ENCODE data around the gene CDKAL1.
A peak's percentile ranks its signal among the peaks of the same experiment; 100 is the strongest.

CDKAL1 gene

DNA sequence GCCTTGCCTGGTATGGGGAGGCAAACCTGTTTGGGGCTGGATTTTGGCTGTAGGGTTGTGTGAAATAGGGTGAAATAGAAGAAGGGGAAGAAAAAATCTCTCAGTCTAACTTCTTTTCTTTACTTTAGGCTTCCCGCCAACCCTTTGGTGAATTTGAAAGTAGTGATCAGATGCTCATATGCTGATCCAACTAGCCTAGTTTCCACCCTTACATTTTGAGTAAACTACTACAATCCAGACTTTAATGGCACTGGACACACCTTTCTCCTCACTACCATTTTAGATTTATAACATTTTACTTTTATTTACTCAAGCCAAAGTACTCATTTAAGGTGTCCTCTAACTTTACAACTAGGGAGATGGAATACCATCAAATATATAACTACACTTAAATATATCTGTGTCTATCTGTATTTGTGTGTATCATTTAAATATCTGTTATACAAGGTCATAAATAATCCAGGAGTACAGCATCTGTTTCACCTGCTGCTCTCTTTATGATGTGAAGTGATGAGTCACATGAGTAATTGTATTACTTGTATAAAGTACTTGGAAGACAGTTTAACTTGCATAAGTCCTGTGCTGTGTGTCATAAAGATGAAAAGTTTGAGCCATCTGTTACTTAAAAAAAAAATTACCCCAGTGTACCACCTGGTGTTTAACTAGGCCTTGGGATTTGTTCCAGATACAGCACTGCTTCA is 172.1 kb downstream of the CDKAL1 start:
- TF ChIP-seq CTCF (conservative IDR thresholded peaks at IDR 0.05; ENCODE audit: low read depth, low read length): no peak
- DNase-seq (ENCODE audit: low read depth): peak; percentile 25
- H3K4me3 ChIP-seq (ENCODE audit: low read depth, low read length): no peak overlapping the region

DNA sequence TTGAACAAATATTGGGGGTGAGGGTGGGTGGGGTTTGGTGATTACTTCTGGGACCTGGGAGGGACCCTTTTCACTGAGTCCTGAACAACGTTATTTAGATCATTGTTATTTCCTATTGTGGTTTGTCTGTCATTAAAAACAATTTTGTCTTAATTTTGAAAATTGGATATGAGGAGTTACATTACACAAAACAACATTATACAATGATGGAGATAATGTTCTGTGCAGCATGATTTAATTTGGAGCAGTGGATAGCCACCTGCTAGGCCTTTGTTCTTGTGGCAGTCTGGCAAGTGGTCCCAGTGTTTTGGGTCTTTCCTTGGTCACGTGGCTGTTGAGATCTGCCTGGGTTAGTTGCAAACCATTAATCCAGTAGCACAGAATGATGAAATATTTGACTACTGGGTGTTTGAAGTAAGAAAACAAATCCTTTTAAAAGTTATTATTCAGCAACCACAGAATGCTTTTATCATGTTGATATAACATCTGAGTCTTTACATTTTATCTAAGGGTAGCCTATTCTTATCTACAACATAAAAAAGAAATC is 172.8 kb downstream of the CDKAL1 start:
- no peak overlapping the region for H3K4me3 ChIP-seq (ENCODE audit: low read depth, low read length)
- no peak for DNase-seq (ENCODE audit: low read depth)
- no peak for TF ChIP-seq CTCF (conservative IDR thresholded peaks at IDR 0.05; ENCODE audit: low read depth, low read length)

- TF ChIP-seq CTCF (conservative IDR thresholded peaks at IDR 0.05; ENCODE audit: low read depth, low read length): no peak
- H3K4me3 ChIP-seq (ENCODE audit: low read depth, low read length): no peak overlapping the region
- no peak for DNase-seq (ENCODE audit: low read depth)
Measured at GRCh38 chr6:20707870-20708269, 173.6 kb downstream of the CDKAL1 start.

- peak; percentile 20 for DNase-seq (ENCODE audit: low read depth)
- H3K4me3 ChIP-seq (ENCODE audit: low read depth, low read length): no peak overlapping the region
- TF ChIP-seq CTCF (conservative IDR thresholded peaks at IDR 0.05; ENCODE audit: low read depth, low read length): no peak
Measured at GRCh38 chr6:20708367-20709124, 174.3 kb downstream of the CDKAL1 start.

GRCh38 chr6:20709451-20709850 is 175.2 kb downstream of the CDKAL1 start:
- no peak overlapping the region for H3K4me3 ChIP-seq (ENCODE audit: low read depth, low read length)
- TF ChIP-seq CTCF (conservative IDR thresholded peaks at IDR 0.05; ENCODE audit: low read depth, low read length): no peak
- no peak for DNase-seq (ENCODE audit: low read depth)

DNA sequence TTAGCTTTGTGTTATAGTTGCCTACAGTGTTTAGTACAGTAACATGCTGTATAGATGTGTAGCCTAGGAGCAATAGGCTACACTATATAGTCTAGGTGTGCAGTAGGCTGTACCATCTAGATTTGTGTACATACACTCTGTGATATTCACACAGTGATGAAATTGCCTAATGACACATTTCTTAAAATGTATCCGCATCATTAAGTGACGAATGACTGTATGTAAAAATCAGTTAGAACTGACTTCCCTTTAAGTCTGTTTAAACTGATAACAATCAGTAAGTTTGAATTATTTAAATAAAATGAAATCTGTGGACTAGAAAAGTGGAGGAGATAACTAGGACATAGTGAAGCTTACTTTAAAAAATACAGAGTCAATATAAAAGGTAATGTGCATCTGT is 176.1 kb downstream of the CDKAL1 start:
- H3K4me3 ChIP-seq (ENCODE audit: low read depth, low read length): no peak overlapping the region
- DNase-seq (ENCODE audit: low read depth): no peak
- TF ChIP-seq CTCF (conservative IDR thresholded peaks at IDR 0.05; ENCODE audit: low read depth, low read length): no peak

Data from choroid plexus epithelial cell (primary cell).